GM12873 (cell line): Measurements from ENCODE around the gene JPH3.

Source experiments
- CTCF ChIP-seq: IDR thresholded peaks from 2 replicates; pipeline ENCODE4 v1.5.1; 2012; ENCODE audit warnings: low read depth, mild to moderate bottlenecking, moderate library complexity, low read length, control low read depth; ENCODE audit not compliant: insufficient read depth; ENCODE audit errors: missing control alignments

The JPH3 gene

GRCh38 chr16:87740909-87741424 is 138.7 kb downstream of the JPH3 start:
- no peak for TF ChIP-seq CTCF

GRCh38 chr16:87741700-87742415 is 139.6 kb downstream of the JPH3 start:
- TF ChIP-seq CTCF: no peak

- no peak for TF ChIP-seq CTCF
These were observed 140.6 kb downstream of the JPH3 start for GRCh38 chr16:87742781-87743490.

GRCh38 chr16:87744750-87745514 is 142.6 kb downstream of the JPH3 start:
- no peak for TF ChIP-seq CTCF

GRCh38 chr16:87746178-87746577 is 143.9 kb downstream of the JPH3 start:
- TF ChIP-seq CTCF: no peak
